Colon (tissue), 2 donors: Measurements from ENCODE around the gene FOXB1.

Source experiments
- FAIRE-seq: peaks from 2 replicates; lab custom pipeline; 2012; peaks lifted over from hg19 to GRCh38; lab: Jason Lieb, UNC
- donor health status: control.
- donor health status: control.

Gene FOXB1

GRCh38 chr15:60020736-60021135, 16.6 kb downstream of the FOXB1 start:
- FAIRE-seq, result no peak

- no peak for FAIRE-seq
These were observed 17.7 kb downstream of the FOXB1 start for GRCh38 chr15:60021589-60022378.

GRCh38 chr15:60022379-60022741, 18.2 kb downstream of the FOXB1 start:
- FAIRE-seq, result no peak

GRCh38 chr15:60026555-60026954, 22.4 kb downstream of the FOXB1 start:
- FAIRE-seq, result no peak

- FAIRE-seq, result no peak
These were observed 31.2 kb downstream of the FOXB1 start for GRCh38 chr15:60035344-60035743.

- FAIRE-seq, result no peak
These were observed 35.2 kb downstream of the FOXB1 start for GRCh38 chr15:60039316-60039715.

GRCh38 chr15:60043744-60044435, 39.8 kb downstream of the FOXB1 start:
- no peak for FAIRE-seq

GRCh38 chr15:60044636-60045270, 40.6 kb downstream of the FOXB1 start:
- FAIRE-seq, result no peak

- no peak for FAIRE-seq
These were observed 43.6 kb downstream of the FOXB1 start for GRCh38 chr15:60047701-60048100.

- no peak for FAIRE-seq
These were observed 45.8 kb downstream of the FOXB1 start for GRCh38 chr15:60049948-60050347.

- no peak for FAIRE-seq
These were observed 48.7 kb downstream of the FOXB1 start for GRCh38 chr15:60052796-60053195.

GRCh38 chr15:60054472-60054871, 50.4 kb downstream of the FOXB1 start:
- no peak for FAIRE-seq
